ENCODE results near the gene TMEM61. TPM values are rescaled to one million over a fixed set of nuclear protein-coding genes. Genes with fewer than 3 reads are reported as not detected.

Gene TMEM61
- total and polyA plus RNA-seq, 2 donors (not counting 1 experiment from before 2014, with no cell fraction given): not detected

DNA sequence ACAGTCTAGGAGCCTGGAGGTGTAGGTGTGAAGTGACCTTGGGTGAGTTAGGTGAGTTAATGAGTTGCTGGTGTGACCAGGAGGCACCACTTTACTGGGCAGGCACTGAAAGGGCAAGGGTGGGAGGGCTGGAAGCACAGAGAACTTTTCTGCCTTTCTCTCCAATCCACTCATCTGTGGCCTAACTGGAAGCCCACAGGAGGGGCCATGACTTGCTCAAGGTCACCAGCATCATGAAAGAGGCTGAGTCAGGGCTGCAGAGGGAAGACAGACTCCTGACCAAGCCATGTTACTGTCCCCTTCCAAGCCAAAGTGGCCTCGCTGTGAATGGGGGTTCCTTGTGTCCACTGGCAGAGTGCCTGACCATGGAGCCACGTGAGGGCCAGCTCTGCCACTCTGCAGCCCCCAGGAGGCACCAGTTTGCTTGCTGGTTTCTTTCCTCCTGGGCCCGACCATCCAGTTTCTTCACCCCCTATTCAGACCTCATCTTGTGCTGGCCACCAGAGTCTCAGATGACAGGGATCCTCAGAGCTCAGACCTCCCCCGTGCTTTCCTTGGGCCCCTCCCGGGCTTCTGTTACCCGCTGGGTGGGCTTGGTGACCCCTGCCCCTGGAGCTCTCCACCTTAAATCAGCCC, 14.0 kb downstream of the TMEM61 start:
- DNase-seq (no peak), ATAC-seq (ENCODE audit: low read depth) (no peak)
- no peak overlapping the region for H2AFZ ChIP-seq (ENCODE audit: insufficient read depth, low read depth, low read length, poor library complexity, severe bottlenecking)
- H3K36me3 ChIP-seq (replicated peaks in 1 of 2; ENCODE audit: control extremely low read depth in 1 of 2, control insufficient read depth in 1 of 2, extremely low read depth in 1 of 2, insufficient read depth in 2 of 2, low read length in 1 of 2): no peaks in the 10 kb centered on the region
- Mint-ChIP-seq H3K4me3 (no peak overlapping the region), H3K4me1 (peaks cover 14% of the 10 kb centered on the region), H3K9me3 (ENCODE audit: insufficient read depth) (no peaks in the 10 kb centered on the region), H3K27ac (no peak overlapping the region), H3K27me3 (peaks cover 40% of the 10 kb centered on the region)
- H3K27ac ChIP-seq (ENCODE audit: low read length in 2 of 2): no peak overlapping the region
- H3K4me1 ChIP-seq (ENCODE audit: control insufficient read depth in 2 of 2, insufficient read depth in 2 of 2, low read length in 2 of 2): peaks cover 10 to 11% of the 10 kb centered on the region in 2 donors
- peaks cover 0 to 6% (median 0%) of the 10 kb centered on the region in 3 donors for H3K9me3 ChIP-seq (ENCODE audit: control extremely low read depth in 1 of 3, control insufficient read depth in 2 of 3, insufficient read depth in 1 of 3, low read length in 2 of 3)
- POLR2A ChIA-PET: no interaction called here
- H3K27me3 ChIP-seq (replicated peaks in 1 of 4; ENCODE audit: control extremely low read depth in 1 of 4, control insufficient read depth in 3 of 4, insufficient read depth in 4 of 4, low read length in 3 of 4): peaks cover 0 to 40% (median 13%) of the 10 kb centered on the region in 4 experiments
- H3K79me2 ChIP-seq (ENCODE audit: control insufficient read depth, insufficient read depth, low read length): no peaks in the 10 kb centered on the region
- CTCF ChIA-PET: no interaction called here
- no peak overlapping the region for H3K9ac ChIP-seq (ENCODE audit: low read length)
- no peak overlapping the region for H3K4me3 ChIP-seq (ENCODE audit: control extremely low read depth in 1 of 5, extremely low read depth in 1 of 5, insufficient read depth in 1 of 5, low read depth in 2 of 5, low read length in 4 of 5)
- TF ChIP-seq, protein P1, sequence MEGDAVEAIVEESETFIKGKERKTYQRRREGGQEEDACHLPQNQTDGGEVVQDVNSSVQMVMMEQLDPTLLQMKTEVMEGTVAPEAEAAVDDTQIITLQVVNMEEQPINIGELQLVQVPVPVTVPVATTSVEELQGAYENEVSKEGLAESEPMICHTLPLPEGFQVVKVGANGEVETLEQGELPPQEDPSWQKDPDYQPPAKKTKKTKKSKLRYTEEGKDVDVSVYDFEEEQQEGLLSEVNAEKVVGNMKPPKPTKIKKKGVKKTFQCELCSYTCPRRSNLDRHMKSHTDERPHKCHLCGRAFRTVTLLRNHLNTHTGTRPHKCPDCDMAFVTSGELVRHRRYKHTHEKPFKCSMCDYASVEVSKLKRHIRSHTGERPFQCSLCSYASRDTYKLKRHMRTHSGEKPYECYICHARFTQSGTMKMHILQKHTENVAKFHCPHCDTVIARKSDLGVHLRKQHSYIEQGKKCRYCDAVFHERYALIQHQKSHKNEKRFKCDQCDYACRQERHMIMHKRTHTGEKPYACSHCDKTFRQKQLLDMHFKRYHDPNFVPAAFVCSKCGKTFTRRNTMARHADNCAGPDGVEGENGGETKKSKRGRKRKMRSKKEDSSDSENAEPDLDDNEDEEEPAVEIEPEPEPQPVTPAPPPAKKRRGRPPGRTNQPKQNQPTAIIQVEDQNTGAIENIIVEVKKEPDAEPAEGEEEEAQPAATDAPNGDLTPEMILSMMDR (IDR thresholded peaks at IDR 0.05): no peak
- no peak for TF ChIP-seq EZH2 (IDR thresholded peaks at IDR 0.05; ENCODE audit: borderline replicate concordance, insufficient read depth, low read depth, low read length, poor library complexity, severe bottlenecking)
- H3K4me2 ChIP-seq (replicated peaks; ENCODE audit: low read depth, low read length, poor library complexity, severe bottlenecking): no peak overlapping the region
- intact Hi-C loops (cut with micrococcal nuclease): no loop called here
- WGBS (ENCODE audit: insufficient coverage): 83% methylated on average over 6 of the region's 6 CpGs
- H4K20me1 ChIP-seq (ENCODE audit: control insufficient read depth, insufficient read depth, low read length, poor library complexity, severe bottlenecking): no peaks in the 10 kb centered on the region

DNA sequence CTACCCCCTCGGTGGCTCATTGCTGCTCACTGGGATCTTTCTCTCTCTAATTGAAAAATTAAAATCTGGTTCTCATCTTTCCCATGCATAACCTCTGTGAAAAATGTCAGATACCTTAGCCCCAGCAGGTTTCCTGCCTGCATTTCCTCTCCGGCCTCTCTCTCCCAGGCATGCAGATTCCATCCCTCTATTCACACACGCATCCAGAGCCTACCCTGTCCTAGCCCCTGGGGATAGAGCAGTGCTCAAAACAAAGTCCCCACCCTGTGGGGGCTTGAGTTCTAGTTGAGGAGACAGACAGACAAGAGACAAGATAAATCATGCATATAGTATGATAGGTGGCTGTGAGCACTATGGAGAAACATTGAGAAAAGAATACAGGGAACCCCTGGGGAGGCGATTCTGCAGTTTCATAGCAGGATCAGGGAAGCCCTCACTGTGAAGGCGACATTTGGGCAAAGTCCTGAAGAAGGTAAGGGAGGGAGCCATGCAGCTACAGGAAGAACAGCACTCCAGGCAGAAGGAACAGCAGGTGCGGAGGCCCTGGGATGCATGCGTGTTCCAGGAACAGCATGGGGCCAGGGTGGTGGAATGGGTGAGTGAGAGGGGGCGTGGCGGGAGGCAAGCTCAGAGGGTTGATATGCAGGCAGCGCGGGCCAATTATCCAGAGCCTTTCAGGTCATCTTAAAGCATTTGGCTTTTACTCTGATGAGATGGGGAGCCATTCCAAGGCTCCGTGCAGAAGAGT, 14.8 kb downstream of the TMEM61 start:
- ChIA-PET POLR2A (no interaction called here), CTCF (interaction anchor here (0.8 to 1.7 kb wide), 3 partner anchors 9 to 50 kb away, joined by 3 to 17 read pairs (median 13); no protein-coding TSS in a partner anchor)
- Mint-ChIP-seq H3K4me1 (peaks cover 14% of the 10 kb centered on the region), H3K27me3 (peaks cover 46% of the 10 kb centered on the region), H3K9me3 (ENCODE audit: insufficient read depth) (no peaks in the 10 kb centered on the region), H3K4me3 (no peak overlapping the region), H3K27ac (no peak overlapping the region)
- Histone ChIP-seq H3K9me3 (ENCODE audit: control extremely low read depth in 1 of 3, control insufficient read depth in 2 of 3, insufficient read depth in 1 of 3, low read length in 2 of 3) (peaks cover 0 to 6% (median 0%) of the 10 kb centered on the region in 3 donors), H3K4me2 (replicated peaks; ENCODE audit: low read depth, low read length, poor library complexity, severe bottlenecking) (no peak overlapping the region), H2AFZ (ENCODE audit: insufficient read depth, low read depth, low read length, poor library complexity, severe bottlenecking) (no peak overlapping the region), H3K36me3 (replicated peaks in 1 of 2; ENCODE audit: control extremely low read depth in 1 of 2, control insufficient read depth in 1 of 2, extremely low read depth in 1 of 2, insufficient read depth in 2 of 2, low read length in 1 of 2) (no peaks in the 10 kb centered on the region), H3K9ac (ENCODE audit: low read length) (no peak overlapping the region), H4K20me1 (ENCODE audit: control insufficient read depth, insufficient read depth, low read length, poor library complexity, severe bottlenecking) (no peaks in the 10 kb centered on the region), H3K27me3 (replicated peaks in 1 of 4; ENCODE audit: control extremely low read depth in 1 of 4, control insufficient read depth in 3 of 4, insufficient read depth in 4 of 4, low read length in 3 of 4) (peaks cover 0 to 46% (median 13%) of the 10 kb centered on the region in 4 experiments), H3K4me3 (ENCODE audit: control extremely low read depth in 1 of 5, extremely low read depth in 1 of 5, insufficient read depth in 1 of 5, low read depth in 2 of 5, low read length in 4 of 5) (no peak overlapping the region), H3K27ac (ENCODE audit: low read length in 2 of 2) (no peak overlapping the region), H3K79me2 (ENCODE audit: control insufficient read depth, insufficient read depth, low read length) (no peaks in the 10 kb centered on the region), H3K4me1 (ENCODE audit: control insufficient read depth in 2 of 2, insufficient read depth in 2 of 2, low read length in 2 of 2) (peaks cover 10 to 11% of the 10 kb centered on the region in 2 donors)
- 79% methylated on average over 10 of the region's 12 CpGs for WGBS (ENCODE audit: insufficient coverage)
- TF ChIP-seq, protein P1 (IDR thresholded peaks at IDR 0.05): no peak
- no peak for TF ChIP-seq EZH2 (IDR thresholded peaks at IDR 0.05; ENCODE audit: borderline replicate concordance, insufficient read depth, low read depth, low read length, poor library complexity, severe bottlenecking)
- DNase-seq (no peak), ATAC-seq (ENCODE audit: low read depth) (no peak)
- intact Hi-C loops (cut with micrococcal nuclease): no loop called here
